ENCODE results near the gene GIMAP4. TPM values are rescaled to one million over a fixed set of nuclear protein-coding genes. Genes with fewer than 3 reads are reported as not detected.
"Not testable (repeated sequence)": the region's sequence is repeated elsewhere in the genome, so short reads cannot be mapped to it uniquely, and the experiment has no call there.

Gene GIMAP4
- total RNA-seq, 1 donor from 2014 or later, result not detected

GRCh38 chr7:150567871-150568301, 696 bp downstream of the GIMAP4 start:
- no peaks in the 10 kb centered on the region for H3K4me1 Mint-ChIP-seq (ENCODE audit: low read depth)

GRCh38 chr7:150568714-150569113, 1.5 kb downstream of the GIMAP4 start:
- Mint-ChIP-seq H3K9me3 (ENCODE audit: low read depth) (peaks cover 15% of the 10 kb centered on the region), H3K4me1 (ENCODE audit: low read depth) (no peaks in the 10 kb centered on the region), H3K27ac (ENCODE audit: unreplicated experiment) (no peak overlapping the region), H3K36me3 (ENCODE audit: low read depth) (no peaks in the 10 kb centered on the region), H3K4me3 (ENCODE audit: unreplicated experiment) (no peak overlapping the region), H3K27me3 (ENCODE audit: low read depth) (no peaks in the 10 kb centered on the region)
- DNase-seq (ENCODE audit: low spot score), result no peak
- no peak for TF ChIP-seq CTCF (IDR thresholded peaks at IDR 0.05)

More at GRCh38 chr7:150567871-150568301, 696 bp downstream of the GIMAP4 start:
- no peak for TF ChIP-seq CTCF (IDR thresholded peaks at IDR 0.05)
- Mint-ChIP-seq H3K9me3 (ENCODE audit: low read depth) (peaks cover 9% of the 10 kb centered on the region), H3K36me3 (ENCODE audit: low read depth) (no peaks in the 10 kb centered on the region), H3K27ac (ENCODE audit: unreplicated experiment) (no peak overlapping the region), H3K27me3 (ENCODE audit: low read depth) (no peaks in the 10 kb centered on the region), H3K4me3 (ENCODE audit: unreplicated experiment) (no peak overlapping the region)
- no peak for DNase-seq (ENCODE audit: low spot score)

GRCh38 chr7:150569245-150569955, 2.2 kb downstream of the GIMAP4 start:
- Mint-ChIP-seq H3K4me1 (ENCODE audit: low read depth) (no peaks in the 10 kb centered on the region), H3K36me3 (ENCODE audit: low read depth) (no peaks in the 10 kb centered on the region), H3K27ac (ENCODE audit: unreplicated experiment) (no peak overlapping the region), H3K9me3 (ENCODE audit: low read depth) (peaks cover 18% of the 10 kb centered on the region), H3K27me3 (ENCODE audit: low read depth) (no peaks in the 10 kb centered on the region), H3K4me3 (ENCODE audit: unreplicated experiment) (no peak overlapping the region)
- TF ChIP-seq CTCF (IDR thresholded peaks at IDR 0.05), result no peak
- DNase-seq (ENCODE audit: low spot score), result no peak

- no peak overlapping the region for H3K27ac Mint-ChIP-seq (ENCODE audit: unreplicated experiment)
- H3K4me3 Mint-ChIP-seq (ENCODE audit: unreplicated experiment), result no peak overlapping the region
- H3K36me3 Mint-ChIP-seq (ENCODE audit: low read depth), result no peaks in the 10 kb centered on the region
- DNase-seq (ENCODE audit: low spot score), result no peak
- no peak for TF ChIP-seq CTCF (IDR thresholded peaks at IDR 0.05)
- H3K4me1 Mint-ChIP-seq (ENCODE audit: low read depth), result no peaks in the 10 kb centered on the region
- H3K27me3 Mint-ChIP-seq (ENCODE audit: low read depth), result no peaks in the 10 kb centered on the region
- peaks cover 24% of the 10 kb centered on the region for H3K9me3 Mint-ChIP-seq (ENCODE audit: low read depth)
Measured at GRCh38 chr7:150570556-150571465, 3.6 kb downstream of the GIMAP4 start.

GRCh38 chr7:150572496-150572895, 5.3 kb downstream of the GIMAP4 start:
- H3K4me3 Mint-ChIP-seq (ENCODE audit: unreplicated experiment), result no peak overlapping the region
- TF ChIP-seq CTCF (IDR thresholded peaks at IDR 0.05), result no peak

GRCh38 chr7:150579979-150580637, 12.9 kb downstream of the GIMAP4 start:
- H3K27ac Mint-ChIP-seq (ENCODE audit: unreplicated experiment); H3K27me3 Mint-ChIP-seq (ENCODE audit: low read depth); H3K36me3 Mint-ChIP-seq (ENCODE audit: low read depth); DNase-seq (ENCODE audit: low spot score); H3K4me3 Mint-ChIP-seq (ENCODE audit: unreplicated experiment); H3K4me1 Mint-ChIP-seq (ENCODE audit: low read depth): not testable (repeated sequence)
- peaks cover 36% of the 10 kb centered on the region for H3K9me3 Mint-ChIP-seq (ENCODE audit: low read depth)

More at GRCh38 chr7:150572496-150572895, 5.3 kb downstream of the GIMAP4 start:
- H3K9me3 Mint-ChIP-seq (ENCODE audit: low read depth), result peaks cover 27% of the 10 kb centered on the region
- DNase-seq (ENCODE audit: low spot score), result no peak
- H3K27me3 Mint-ChIP-seq (ENCODE audit: low read depth), result no peaks in the 10 kb centered on the region
- no peak overlapping the region for H3K27ac Mint-ChIP-seq (ENCODE audit: unreplicated experiment)
- H3K36me3 Mint-ChIP-seq (ENCODE audit: low read depth), result no peaks in the 10 kb centered on the region
- H3K4me1 Mint-ChIP-seq (ENCODE audit: low read depth), result no peaks in the 10 kb centered on the region

All from chondrocyte (in vitro differentiated cells).